GM19023 (cell line): ENCODE measurements around the gene CLIC4.
"Not testable (repeated sequence)": the region's sequence is repeated elsewhere in the genome, so short reads cannot be mapped to it uniquely, and the experiment has no call there.

Source experiments
- ATAC-seq: cut with Tn5 transposase; IDR thresholded peaks from one replicate; pipeline ENCODE4 v1.9.1; 2021; ENCODE audit warnings: mild to moderate bottlenecking, moderate library complexity; ENCODE audit not compliant: unreplicated experiment

CLIC4 gene

DNA sequence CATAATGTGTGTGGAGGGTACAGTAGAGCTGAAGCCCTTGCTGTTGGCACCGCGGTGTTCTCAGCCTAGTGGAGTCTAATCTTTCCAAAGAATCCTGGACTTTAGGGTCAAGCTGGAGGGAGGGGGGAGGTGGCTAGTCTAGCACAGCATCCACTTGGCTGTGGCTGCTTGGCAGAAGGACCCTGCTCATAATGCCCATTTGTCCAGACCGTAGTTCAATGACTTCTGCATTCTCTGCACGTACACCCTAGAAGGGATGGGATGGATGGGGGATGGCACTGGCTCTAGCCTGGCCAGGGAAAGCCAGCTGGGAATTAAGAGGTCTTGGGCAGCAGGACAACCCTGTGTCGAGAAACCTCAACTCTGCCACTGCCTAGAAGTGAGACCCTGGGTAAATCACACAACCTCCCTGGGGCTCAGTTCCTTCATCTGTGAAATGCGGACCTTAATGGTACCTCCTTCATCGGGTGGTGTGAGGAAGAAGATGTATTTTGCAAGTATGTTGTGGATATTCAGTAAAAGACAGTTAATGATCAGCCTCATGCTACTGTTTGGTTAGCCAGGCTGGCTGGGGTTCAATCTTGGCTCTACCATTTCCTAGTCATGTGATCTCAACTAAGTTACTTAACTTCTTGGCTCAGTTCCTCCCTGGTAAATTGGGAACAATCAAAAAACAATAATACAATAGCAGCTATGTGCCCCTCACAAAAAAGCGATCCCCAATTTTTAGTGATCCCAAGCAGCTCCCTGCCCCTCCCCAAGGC lies 27.2 kb upstream of the CLIC4 start:
- no peak for ATAC-seq

DNA sequence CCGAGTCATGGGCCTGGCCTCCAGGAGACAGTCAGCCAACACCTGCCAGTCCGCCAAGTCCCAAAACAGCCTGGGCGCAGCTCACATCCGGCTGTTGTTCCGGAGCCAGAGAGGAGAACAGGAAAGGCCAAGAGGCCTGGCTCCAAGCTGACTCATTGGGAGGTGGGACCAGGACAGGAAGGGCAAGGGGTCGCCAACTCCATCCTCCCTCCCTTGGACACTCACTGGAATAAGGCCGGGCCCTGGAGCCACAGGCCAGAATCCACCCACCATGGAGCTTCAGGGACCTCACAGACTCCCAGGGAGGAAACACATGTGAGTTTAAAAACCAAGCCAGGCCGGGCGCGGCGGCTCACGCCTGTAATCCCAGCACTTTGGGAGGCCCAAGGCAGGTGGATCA lies 25.1 kb upstream of the CLIC4 start:
- ATAC-seq, result no peak

DNA sequence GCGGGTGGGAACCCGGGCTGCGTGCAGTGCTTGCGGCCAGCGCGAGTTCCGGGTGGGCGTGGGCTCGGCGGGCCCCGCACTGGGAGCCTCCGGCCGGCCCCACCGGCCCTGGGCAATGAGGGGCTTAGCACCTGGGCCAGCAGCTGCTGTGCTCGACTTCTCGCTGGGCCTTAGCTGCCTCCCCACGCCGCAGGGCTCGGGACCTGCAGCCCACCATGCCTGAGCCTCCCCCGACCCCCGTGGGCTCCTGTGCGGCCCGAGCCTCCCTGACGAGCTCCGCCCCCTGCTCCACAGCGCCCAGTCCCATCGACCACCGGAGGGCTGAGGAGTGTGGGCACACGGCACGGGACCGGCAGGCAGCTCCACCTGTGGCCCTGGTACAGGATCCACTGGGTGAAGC lies 23.7 kb upstream of the CLIC4 start:
- no peak for ATAC-seq

- not testable (repeated sequence) for ATAC-seq
Measured at GRCh38 chr1:24722073-24723035, 22.9 kb upstream of the CLIC4 start.

DNA sequence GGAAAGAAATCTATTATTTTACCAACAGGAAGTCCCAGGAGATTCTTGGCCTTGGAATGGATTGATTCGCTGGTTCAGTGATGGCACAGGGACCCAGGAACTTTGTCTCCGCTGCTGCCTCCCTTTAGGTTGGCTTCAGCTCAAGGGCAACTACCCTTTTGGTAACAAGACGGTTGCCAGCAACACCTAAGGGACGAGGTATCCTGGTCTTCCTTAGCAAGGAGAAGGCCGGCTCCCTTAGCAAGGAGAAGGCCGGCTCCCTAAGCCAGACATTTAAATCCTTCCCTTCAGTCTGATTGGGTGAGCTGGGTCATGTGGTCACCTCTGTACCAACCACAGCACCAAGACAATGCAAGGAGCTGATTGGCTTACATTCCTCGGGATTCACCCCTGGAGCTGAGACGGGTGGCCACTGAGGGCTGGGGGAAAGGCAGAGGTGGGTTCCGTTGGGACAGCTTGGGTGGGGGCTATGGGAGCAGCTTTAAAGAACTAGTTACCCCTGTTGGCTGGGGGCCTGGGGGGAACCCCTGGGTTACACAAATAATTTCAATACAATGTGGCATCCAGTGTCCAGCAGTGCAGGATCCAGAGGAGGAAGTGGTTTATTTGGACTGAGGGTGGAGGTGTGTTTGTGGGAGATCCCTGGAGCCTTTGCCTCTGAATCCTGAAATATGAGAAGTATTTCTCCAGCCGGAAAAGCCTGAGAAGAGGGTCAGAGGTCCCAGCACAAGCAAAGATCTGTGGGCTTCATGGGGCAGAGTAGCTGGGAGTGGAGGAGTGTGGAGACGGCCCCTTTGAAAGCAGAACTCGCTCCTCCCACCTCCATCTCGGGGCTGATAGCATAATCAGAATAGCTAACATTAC lies 20.7 kb upstream of the CLIC4 start:
- no peak for ATAC-seq

- no peak for ATAC-seq
Measured at GRCh38 chr1:24725209-24725651, 20.0 kb upstream of the CLIC4 start.

- no peak for ATAC-seq
Measured at GRCh38 chr1:24726741-24727140, 18.5 kb upstream of the CLIC4 start.

- peak; percentile 66 for ATAC-seq
Measured at GRCh38 chr1:24727501-24728216, 17.6 kb upstream of the CLIC4 start.

GRCh38 chr1:24728982-24729381 lies 16.3 kb upstream of the CLIC4 start:
- ATAC-seq, result no peak

DNA sequence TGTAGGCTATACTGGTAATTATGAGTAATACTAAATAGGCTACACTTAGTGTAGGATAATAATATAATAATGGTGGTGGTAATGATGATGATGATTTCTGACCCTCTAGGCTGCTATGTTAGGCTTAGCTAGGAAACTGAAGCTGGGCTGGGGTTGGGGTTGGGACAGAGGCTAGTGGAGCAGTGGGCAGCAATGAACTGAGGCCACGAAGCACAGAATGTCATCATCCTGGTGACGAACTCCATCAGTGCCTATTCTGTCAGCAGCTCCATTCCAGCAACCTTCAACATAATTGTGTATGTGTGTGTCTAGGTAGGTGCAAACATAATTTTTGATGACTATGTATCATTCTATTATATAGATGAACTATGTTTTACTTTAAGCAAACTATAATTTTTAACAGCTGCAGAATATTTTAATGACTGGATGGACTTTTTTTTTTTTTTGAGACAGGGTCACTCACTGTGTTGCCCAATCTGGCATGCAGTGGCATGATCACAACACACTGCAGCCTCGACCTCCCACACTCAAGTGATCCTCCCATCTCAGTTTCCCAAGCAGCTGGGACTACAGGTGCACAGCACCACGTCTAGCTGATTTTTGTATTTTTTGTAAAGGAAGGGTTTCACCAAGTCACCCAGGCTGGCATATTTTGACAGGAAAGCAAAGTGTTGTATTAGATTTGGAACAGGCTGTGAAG lies 12.9 kb upstream of the CLIC4 start:
- no peak for ATAC-seq

DNA sequence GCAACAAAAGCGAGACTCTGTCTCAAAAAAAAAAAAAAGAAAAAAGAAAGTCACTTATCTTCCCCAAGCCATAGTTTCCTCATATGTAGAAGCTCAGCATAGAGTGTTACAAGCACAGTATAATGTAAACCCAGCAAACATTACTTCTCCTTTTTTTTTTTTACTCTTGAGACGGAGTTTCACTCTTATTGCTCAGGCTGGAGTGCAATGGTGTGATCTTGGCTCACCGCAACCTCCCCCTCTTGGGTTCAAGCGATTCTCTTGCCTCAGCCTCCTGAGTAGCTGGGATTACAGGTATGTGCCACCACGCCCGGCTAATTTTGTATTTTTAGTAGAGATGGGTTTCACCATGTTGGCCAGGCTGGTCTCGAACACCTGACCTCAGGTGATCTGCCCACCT lies 11.9 kb upstream of the CLIC4 start:
- not testable (repeated sequence) for ATAC-seq

DNA sequence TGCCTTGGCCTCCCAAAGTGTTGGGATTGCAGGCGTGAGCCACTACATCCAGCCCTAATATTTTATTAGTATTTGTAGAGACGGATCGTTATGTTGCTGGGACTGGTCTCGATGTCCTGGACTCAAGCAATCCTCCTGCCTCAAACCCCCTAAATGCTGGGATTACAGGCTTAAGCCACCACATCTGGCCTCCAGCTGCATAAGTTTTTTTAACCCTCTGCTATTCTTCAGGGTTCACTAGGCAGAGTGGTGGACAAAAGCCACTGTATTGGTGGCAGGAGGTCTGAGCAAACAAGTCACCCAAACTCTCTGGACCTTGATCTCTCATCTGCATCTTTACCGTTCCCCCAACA lies 10.1 kb upstream of the CLIC4 start:
- ATAC-seq, result no peak

GRCh38 chr1:24735509-24736375 lies 9.5 kb upstream of the CLIC4 start:
- no peak for ATAC-seq

GRCh38 chr1:24737368-24738117 lies 7.7 kb upstream of the CLIC4 start:
- no peak for ATAC-seq

GRCh38 chr1:24739241-24739640 lies 6.0 kb upstream of the CLIC4 start:
- ATAC-seq, result no peak

DNA sequence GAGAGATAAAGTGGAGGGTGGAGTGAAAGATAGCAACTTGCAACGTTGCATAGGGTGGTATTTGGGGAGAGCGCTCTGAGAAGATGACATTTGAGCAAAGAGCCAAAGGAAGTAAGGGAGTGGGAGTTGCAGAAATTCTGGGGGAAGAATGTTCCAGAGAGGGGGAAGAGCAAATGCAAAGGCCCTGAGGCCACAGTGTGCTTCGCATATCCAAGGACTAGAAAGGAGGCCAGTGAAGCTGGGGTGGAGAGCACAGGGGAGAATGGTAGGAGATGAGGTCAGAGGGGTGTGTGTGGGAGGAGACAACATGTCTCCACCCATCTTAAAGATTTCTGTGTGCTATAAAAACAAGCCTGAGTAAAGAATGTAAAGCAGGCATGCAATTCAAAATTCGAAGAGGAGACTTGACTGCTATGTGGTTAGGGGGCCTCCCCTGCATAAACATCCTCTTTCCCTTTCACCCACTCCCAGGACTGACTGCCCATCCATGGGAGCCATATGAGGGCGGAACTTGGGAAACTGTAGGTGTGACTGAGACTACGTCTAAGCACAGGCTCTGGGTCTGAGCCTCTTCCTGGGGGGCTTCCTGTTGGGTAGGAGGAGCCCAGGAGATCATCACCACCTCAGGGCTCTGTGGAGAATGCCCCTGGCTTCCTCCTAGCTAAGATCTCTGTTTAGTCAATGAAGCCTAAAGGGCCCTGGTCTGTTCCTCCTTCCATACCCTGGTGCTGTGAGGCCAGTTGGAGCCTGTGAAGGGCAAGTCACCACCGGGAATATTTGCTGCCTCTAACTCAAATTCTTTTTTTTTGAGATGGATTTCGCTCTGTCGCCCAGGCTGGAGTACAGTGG lies 2.9 kb upstream of the CLIC4 start:
- no peak for ATAC-seq
